HG03378 (cell line): Measurements from ENCODE around the gene SNX11.

Experiments used
- ATAC-seq: cut with Tn5 transposase; IDR thresholded peaks from one replicate; pipeline ENCODE4 v1.9.1; 2021; ENCODE audit warnings: mild to moderate bottlenecking, moderate library complexity; ENCODE audit not compliant: unreplicated experiment

Gene SNX11

DNA sequence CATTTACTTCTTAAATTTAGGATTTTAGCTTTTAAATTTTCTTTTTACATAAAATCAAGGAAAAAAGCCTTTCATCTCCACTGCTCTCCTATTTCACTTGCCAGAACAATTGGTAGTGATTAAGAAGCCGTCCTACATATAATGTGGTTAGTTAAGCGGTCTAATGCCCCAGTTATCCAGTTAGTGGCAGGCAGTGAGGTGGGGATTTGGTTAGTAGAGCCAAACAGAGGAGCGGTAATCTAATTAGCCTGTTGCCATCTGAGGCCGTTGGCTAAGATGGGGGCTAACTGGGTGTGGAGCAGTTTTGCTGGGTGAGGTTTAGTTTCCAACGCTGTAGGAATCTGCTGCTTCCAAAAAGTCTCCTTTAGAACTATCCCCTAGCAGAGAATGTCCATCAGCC is 22.4 kb downstream of the SNX11 start:
- ATAC-seq, result no peak

- no peak for ATAC-seq
Measured at GRCh38 chr17:48131216-48131824, 23.8 kb downstream of the SNX11 start.

DNA sequence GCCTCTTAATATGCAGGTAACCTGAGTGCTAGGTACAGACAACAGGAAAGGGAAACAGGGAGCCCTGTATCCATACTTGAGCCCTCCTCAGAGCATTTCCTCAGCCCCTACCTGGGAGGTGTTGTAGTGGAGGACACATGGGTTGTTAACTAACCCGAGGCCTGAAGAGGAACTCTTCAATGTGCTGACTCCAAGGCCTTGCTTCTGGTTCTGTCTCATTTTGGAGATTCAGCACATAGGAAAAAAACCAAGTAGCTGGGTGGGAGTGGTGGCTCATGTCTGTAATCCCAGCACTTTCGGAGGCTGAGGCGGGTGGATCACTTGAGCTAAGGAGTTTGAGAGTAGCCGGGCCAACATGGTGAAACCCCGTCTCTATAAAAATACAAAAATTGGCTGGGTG is 24.8 kb downstream of the SNX11 start:
- ATAC-seq, result no peak

DNA sequence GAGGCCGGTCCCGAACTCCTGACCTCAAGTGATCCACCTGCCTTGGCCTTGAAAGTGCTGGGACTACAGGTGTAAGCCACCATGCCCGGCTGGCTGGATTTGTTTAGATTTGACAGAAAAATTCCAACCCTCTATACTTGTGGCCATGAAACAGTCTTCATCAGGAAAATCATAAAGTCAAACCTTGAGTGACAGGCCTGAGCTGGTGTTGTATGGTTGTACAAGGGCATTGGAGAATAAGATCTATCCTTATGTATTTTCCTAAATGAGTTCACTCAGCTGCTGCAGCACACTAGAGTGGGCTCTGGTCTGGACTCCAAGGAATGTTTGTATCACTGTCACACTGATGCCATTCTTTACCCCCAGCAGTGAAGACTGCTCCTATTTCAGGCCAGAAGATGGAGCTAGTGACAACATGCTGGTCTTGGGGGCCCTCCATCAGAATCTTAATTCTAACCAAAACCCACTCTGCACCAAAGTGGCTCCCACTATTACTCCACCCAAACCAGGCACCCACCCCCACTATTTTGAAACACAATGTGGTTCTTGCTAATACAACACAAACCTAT is 27.4 kb downstream of the SNX11 start:
- ATAC-seq, result no peak

GRCh38 chr17:48137656-48138055 is 30.1 kb downstream of the SNX11 start:
- ATAC-seq, result no peak

DNA sequence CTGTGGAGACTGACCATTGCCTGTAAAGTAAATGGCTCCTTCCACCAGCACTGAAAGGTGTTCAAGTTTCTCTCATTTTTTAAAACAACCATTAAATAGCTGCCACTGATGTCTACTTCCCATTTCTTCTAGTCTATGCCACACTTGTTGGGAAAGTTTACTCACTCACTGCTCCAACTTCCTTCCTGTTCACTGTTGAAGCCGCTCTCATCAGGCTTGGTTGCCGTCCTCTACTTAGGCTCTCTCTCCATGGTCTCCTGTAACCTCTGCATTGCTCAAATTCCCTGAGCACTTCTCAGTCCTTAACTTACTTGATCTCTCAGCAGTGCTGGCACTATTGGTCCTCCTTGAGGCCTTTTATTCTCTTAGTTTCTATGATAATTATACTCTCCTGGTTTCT is 32.4 kb downstream of the SNX11 start:
- no peak for ATAC-seq

GRCh38 chr17:48143629-48144028 is 36.1 kb downstream of the SNX11 start:
- no peak for ATAC-seq

GRCh38 chr17:48144231-48144630 is 36.7 kb downstream of the SNX11 start:
- ATAC-seq, result no peak

GRCh38 chr17:48144976-48145798 is 37.6 kb downstream of the SNX11 start:
- no peak for ATAC-seq

GRCh38 chr17:48148029-48148770 is 40.6 kb downstream of the SNX11 start:
- no peak for ATAC-seq

- no peak for ATAC-seq
Measured at GRCh38 chr17:48148854-48149786, 41.6 kb downstream of the SNX11 start.

DNA sequence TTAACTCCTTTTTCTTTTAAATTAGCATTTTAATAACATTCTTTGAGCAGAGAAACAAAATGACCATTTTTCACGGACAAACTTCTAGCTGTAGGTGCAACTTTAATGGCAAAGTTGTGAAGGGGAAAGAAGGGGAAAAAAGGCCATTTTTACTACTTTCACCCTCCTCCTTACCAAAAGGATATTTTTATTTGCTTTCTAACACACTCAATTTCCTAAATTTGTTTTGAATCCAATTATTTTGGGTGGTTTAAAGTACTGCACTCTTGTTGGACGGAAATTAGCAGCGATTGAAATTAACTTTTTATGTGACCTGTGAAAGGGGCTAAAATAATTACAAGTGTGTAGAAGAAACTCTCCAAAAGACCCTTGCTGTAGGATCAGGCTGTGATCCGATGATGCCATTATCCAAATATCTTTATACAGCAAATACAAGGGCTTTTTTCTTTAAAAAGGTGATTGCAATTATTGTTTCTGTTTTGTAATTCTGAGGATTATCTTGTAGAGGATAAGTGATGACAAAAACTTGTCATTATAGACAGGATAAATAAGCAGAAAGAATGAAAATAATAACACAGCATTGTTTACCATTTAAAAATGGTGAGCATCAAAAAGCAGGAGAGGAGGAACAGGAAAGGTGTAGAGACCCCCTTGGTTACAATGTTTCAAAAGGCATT is 42.4 kb downstream of the SNX11 start:
- ATAC-seq, result no peak

DNA sequence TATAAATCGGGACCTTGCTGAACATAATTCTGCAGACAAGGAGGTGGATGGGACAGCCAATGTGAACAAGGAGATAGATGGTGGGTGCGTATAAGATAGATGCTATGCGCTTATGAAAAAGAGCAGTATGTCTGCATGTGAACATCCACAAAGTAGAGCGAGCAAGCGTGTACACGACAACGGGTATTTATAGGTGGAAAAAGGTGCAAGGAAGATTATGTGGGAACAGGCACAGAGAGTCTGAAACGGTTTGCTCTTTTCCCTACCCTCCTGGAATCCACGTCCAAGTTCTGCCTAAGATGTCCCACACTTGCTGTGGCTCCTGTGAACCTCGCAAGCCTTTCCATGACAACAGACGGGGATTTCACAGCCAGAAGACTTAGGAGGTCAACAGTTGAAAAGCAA is 43.0 kb downstream of the SNX11 start:
- ATAC-seq, result no peak

DNA sequence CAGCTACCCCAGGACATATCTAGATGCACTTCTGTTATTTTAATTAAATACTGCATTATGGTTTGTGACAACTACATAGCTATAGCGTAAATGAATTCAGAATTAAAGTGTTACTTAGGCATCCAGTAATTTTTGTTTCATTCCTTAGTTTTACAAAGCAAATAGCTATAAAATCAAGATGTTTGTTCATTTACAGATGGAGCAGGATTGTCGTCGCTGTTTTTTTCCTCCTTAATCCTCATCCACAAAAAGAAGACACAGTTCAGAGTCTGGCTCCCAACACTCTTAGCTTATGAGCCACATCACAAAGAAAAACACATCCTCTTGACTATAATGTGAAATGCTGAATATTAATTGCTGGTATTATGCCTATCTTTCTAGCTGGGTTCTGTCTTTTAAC is 43.7 kb downstream of the SNX11 start:
- no peak for ATAC-seq

DNA sequence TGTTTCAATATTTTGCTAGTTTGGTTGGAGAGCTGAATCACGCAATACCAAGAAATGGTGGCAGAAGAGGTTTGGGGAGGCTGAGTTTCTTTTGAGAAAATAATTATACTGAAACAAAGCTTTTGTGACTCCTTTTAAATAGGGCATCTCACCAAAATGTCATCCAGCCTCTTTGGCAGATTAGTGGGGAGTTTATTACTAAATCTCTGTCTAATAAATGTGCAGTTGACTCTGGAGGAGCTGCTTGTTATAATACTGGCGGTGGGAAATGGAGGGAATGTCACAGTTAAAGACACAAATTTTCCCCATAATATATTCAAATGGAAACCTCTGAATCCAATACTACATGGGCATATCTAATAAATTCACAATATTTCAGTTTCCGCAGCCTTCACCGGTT is 44.7 kb downstream of the SNX11 start:
- no peak for ATAC-seq

DNA sequence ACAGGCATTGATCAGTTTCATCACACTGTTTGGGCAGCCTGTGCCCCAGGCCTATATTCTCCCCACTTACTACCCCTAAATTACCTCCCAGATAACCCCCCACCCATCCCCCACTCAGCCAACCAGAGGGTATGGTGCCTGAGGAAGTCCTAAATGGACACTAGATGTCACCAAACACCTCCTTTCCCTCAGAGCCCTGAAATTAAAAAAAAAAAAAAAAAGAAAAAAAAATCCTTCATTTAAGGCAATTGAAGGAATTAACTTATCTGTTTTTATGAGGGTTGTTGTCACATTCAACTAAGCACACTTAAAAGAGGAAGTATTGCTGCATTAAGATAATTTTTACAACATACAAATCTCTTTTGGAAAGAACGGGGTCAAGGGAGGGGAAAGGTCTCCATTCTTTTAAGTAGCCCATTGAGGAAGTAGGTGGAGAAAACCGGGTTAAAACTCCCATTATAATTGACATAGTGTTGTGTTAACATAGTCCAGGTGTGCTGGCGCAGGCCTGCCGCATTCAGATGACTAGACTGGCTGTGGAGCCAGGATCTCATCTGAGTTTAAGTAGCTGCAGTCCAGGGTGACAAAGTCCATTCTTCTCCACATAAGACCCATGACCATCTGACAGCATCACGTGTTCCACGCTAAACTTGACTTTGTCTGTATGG is 46.3 kb downstream of the SNX11 start:
- no peak for ATAC-seq

- no peak for ATAC-seq
Measured at GRCh38 chr17:48155889-48156611, 48.5 kb downstream of the SNX11 start.

DNA sequence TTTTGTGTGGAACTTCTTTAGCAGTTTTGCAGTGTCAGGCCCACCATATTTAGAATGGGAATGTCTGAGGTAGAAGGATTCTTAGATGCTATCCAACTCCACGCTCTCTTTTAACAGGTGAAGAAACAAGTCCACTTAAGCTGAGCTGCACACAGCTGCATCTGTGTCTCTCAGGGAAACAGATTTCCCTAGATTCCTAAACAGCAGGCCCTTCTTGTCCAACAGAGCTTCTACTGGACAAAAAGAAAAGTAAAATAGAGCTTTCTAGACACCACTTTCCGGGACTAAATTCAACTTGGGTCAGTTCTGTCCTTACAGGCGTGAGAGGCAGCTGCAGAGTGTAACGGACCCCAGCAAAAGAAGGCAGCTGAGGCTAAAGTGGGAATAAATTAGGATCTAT is 51.7 kb downstream of the SNX11 start:
- ATAC-seq, result no peak
